Stimulated activated CD4-positive, alpha-beta T cell treated with anti-CD3 and anti-CD28 coated beads, Interleukin-1b, Interleukin-23, amount 100 ng/mL, for 1 hour (primary cell): ENCODE measurements around the gene TLCD1.

ENCODE experiments used
- DNase-seq, 2 donors: peaks; one replicate each; pipeline ENCODE4 v3.0.0-alpha.2; 2020; ENCODE audit warnings: low read depth in 2 of 2

TLCD1 gene

DNA sequence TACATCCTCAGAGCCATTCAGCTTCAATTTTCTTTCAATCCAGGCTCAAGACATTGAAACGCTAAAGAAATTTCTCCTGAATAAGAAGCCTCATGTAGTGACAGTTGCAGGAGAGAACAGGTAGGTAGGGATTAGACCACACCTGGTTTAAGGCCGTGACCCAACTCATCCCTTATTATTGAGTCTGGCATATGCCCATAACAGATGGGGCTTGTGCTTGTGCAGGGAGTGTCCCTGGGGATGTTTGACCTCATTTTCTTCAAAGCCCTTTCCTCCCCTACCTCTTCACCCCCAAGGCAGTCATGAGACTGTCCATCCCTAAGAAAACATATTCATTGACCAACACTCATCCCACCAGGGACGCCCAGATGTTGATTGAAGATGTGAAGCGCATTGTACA is 39.7 kb downstream of the TLCD1 start:
- no peak for DNase-seq

- DNase-seq = no peak
Measured at GRCh38 chr17:28685366-28685765, 40.7 kb downstream of the TLCD1 start.

DNA sequence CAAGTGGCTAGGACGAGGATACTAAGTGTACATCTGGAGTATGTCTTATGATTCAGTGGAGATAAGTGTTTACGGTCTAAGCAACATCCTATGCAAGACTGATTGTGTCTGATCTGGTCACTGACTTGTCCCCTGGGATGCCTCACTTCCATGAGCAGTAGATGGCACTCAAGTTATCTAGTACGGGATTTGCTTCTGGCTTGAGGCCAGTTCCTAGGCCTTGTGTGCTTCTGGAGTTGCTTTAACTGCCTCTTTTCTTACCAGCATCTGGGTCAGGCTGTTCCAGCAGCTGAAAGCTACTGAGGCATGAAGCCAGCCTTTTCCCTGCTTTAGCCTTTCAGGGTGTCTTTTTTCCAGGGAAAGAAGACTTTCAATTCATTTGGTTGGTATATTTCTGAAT is 41.1 kb downstream of the TLCD1 start:
- no peak for DNase-seq

DNA sequence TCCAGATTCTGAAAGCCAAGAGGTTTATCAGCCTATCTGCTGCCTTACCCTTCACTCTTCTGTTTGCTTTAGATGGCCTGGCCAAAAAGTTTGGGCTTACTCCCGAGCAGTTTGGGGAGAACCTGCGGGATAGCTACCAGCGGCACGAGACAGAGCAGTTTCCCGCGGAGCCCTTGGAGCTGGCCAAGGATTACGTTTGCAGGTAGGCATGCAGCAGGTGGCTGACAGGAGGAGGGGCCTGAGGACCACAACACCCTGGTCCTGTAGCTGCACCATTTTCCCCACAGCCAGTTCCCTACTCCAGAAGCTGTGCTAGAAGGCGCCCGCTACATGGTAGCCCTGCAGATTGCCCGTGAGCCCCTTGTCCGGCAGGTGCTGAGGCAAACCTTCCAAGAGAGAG is 43.4 kb downstream of the TLCD1 start:
- DNase-seq = no peak

- no peak for DNase-seq
Measured at GRCh38 chr17:28675980-28676379, 50.1 kb downstream of the TLCD1 start.

DNA sequence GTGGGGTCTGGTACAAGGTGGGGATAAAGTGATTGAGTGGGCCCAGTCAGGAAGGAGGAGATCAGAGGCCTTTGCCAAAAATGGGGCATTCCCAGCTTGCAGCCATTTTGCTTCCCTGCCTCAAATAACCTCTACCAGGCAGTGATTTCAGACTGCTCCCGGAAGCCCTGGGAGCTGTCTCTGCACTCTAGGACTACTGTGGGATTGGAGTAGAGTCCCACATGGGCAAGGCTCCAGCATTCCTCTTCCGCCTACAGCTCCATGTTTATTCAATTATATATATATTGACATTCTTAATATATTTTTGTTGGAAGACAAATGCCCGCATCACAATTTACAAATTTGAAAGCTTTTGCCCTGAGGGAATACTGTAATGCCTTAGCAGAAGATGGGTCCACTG is 50.5 kb downstream of the TLCD1 start:
- no peak for DNase-seq
